ENCODE data around the gene NXPE4.

NXPE4 gene

GRCh38 chr11:114522818-114523217 is 72.8 kb downstream of the NXPE4 start:
- H3K9ac ChIP-seq (ENCODE audit: low read length) = no peak overlapping the region
- H3K27me3 ChIP-seq (ENCODE audit: control insufficient read depth, insufficient read depth, low read length) = no peaks in the 10 kb centered on the region
- no peaks in the 10 kb centered on the region for H3K36me3 ChIP-seq (ENCODE audit: control insufficient read depth, insufficient read depth, low read length)

More at GRCh38 chr11:114522818-114523217, 72.8 kb downstream of the NXPE4 start:
- Histone ChIP-seq H3K27ac (ENCODE audit: low read depth, low read length) (no peak overlapping the region), H3K4me3 (ENCODE audit: low read length) (no peak overlapping the region), H3K4me1 (ENCODE audit: control insufficient read depth, insufficient read depth, low read length) (no peaks in the 10 kb centered on the region)

Data from rectal smooth muscle tissue (tissue), 1 donor.